ENCODE data around the gene HUWE1. TPM values are rescaled to one million over a fixed set of nuclear protein-coding genes. Genes with fewer than 3 reads are reported as not detected.
"Not testable (repeated sequence)": the region's sequence is repeated elsewhere in the genome, so short reads cannot be mapped to it uniquely, and the experiment has no call there.

HUWE1 gene
- total RNA-seq, 2 experiments from 2014 or later, result 116 to 269 TPM

- no peak for DNase-seq (ENCODE audit: low spot score)
- Histone ChIP-seq H2AFZ (ENCODE audit: low read length) (no peak overlapping the region), H3K36me3 (ENCODE audit: insufficient read depth, low read length) (peaks cover 97% of the 10 kb centered on the region), H3K9me2 (ENCODE audit: insufficient read depth, low read length) (no peaks in the 10 kb centered on the region), H3K9me3 (ENCODE audit: low read length) (no peaks in the 10 kb centered on the region), H3K4me3 (ENCODE audit: low read depth, low read length, poor library complexity, severe bottlenecking) (no peak overlapping the region), H4K20me1 (ENCODE audit: insufficient read depth, low read length) (no peaks in the 10 kb centered on the region), H3K27ac (ENCODE audit: low read depth, low read length, poor library complexity, severe bottlenecking) (no peak overlapping the region), H3K4me2 (ENCODE audit: low read length) (no peak overlapping the region), H3K4me1 (ENCODE audit: insufficient read depth, low read length, poor library complexity, severe bottlenecking) (no peaks in the 10 kb centered on the region), H3K79me2 (ENCODE audit: insufficient read depth, low read depth, low read length) (no peaks in the 10 kb centered on the region)
- CTCF ChIA-PET (ENCODE audit: unreplicated experiment), result no interaction called here
- no peak for TF ChIP-seq CTCF (conservative IDR thresholded peaks at IDR 0.05; ENCODE audit: low read length)
- TF ChIP-seq EZH2phosphoT487 (IDR thresholded peaks at IDR 0.05; ENCODE audit: borderline replicate concordance, low read depth, low read length), result no peak
- POLR2A ChIA-PET, result no interaction called here
- intact Hi-C loops (cut with micrococcal nuclease; ENCODE audit: unreplicated experiment), result no loop called here
- no TSS peak for BruUV-seq (replicated peaks)
Measured at GRCh38 chrX:53538781-53539180, 147.7 kb downstream of the HUWE1 start.

- H3K9me2 ChIP-seq (ENCODE audit: insufficient read depth, low read length); CTCF ChIA-PET (ENCODE audit: unreplicated experiment); H3K4me3 ChIP-seq (ENCODE audit: low read depth, low read length, poor library complexity, severe bottlenecking); intact Hi-C loops (cut with micrococcal nuclease; ENCODE audit: unreplicated experiment); H3K9me3 ChIP-seq (ENCODE audit: low read length); H3K79me2 ChIP-seq (ENCODE audit: insufficient read depth, low read depth, low read length); H4K20me1 ChIP-seq (ENCODE audit: insufficient read depth, low read length); H3K4me1 ChIP-seq (ENCODE audit: insufficient read depth, low read length, poor library complexity, severe bottlenecking); H2AFZ ChIP-seq (ENCODE audit: low read length); POLR2A ChIA-PET; H3K4me2 ChIP-seq (ENCODE audit: low read length); H3K27ac ChIP-seq (ENCODE audit: low read depth, low read length, poor library complexity, severe bottlenecking); DNase-seq (ENCODE audit: low spot score); BruUV-seq (replicated peaks): not testable (repeated sequence)
- peaks cover 39% of the 10 kb centered on the region for H3K36me3 ChIP-seq (ENCODE audit: insufficient read depth, low read length)
Measured at GRCh38 chrX:53531255-53531966, 155.1 kb downstream of the HUWE1 start.

GRCh38 chrX:53526999-53527398 lies 159.5 kb downstream of the HUWE1 start:
- no peaks in the 10 kb centered on the region for H3K79me2 ChIP-seq (ENCODE audit: insufficient read depth, low read depth, low read length)
- no peak overlapping the region for H2AFZ ChIP-seq (ENCODE audit: low read length)
- no peaks in the 10 kb centered on the region for H3K9me2 ChIP-seq (ENCODE audit: insufficient read depth, low read length)
- no peak overlapping the region for H3K4me2 ChIP-seq (ENCODE audit: low read length)
- intact Hi-C loops (cut with micrococcal nuclease; ENCODE audit: unreplicated experiment), result no loop called here
- no peaks in the 10 kb centered on the region for H3K4me1 ChIP-seq (ENCODE audit: insufficient read depth, low read length, poor library complexity, severe bottlenecking)
- H4K20me1 ChIP-seq (ENCODE audit: insufficient read depth, low read length), result no peaks in the 10 kb centered on the region
- H3K36me3 ChIP-seq (ENCODE audit: insufficient read depth, low read length), result no peaks in the 10 kb centered on the region
- ChIA-PET POLR2A (no interaction called here), CTCF (ENCODE audit: unreplicated experiment) (no interaction called here)
- BruUV-seq (replicated peaks), result no TSS peak
- H3K27ac ChIP-seq (ENCODE audit: low read depth, low read length, poor library complexity, severe bottlenecking), result no peak overlapping the region
- TF ChIP-seq EZH2phosphoT487 (IDR thresholded peaks at IDR 0.05; ENCODE audit: borderline replicate concordance, low read depth, low read length), result no peak
- no peak for TF ChIP-seq CTCF (conservative IDR thresholded peaks at IDR 0.05; ENCODE audit: low read length)
- H3K4me3 ChIP-seq (ENCODE audit: low read depth, low read length, poor library complexity, severe bottlenecking), result no peak overlapping the region
- H3K9me3 ChIP-seq (ENCODE audit: low read length), result no peaks in the 10 kb centered on the region
- peak; percentile 12 for DNase-seq (ENCODE audit: low spot score)
